GM18951 (cell line): ENCODE data around the gene TTLL9.
A peak's percentile ranks its signal among the peaks of the same experiment; 100 is the strongest.

Experiments used
- POLR2A ChIP-seq: IDR thresholded peaks from 4 replicates; pipeline ENCODE4 v1.6.1; 2011; ENCODE audit warnings: mild to moderate bottlenecking; ENCODE audit not compliant: insufficient read length, insufficient read depth; ENCODE audit errors: extremely low read depth
- in situ Hi-C: fragments of 300-500 bp; cut with MboI; formaldehyde crosslinking; loops from one replicate; pipeline ENCODE4 v1.12.0; 2022; ENCODE audit warnings: low sequenced_read_pairs, mixed read lengths, inconsistent platforms; ENCODE audit not compliant: unreplicated experiment

TTLL9 gene

GRCh38 chr20:31853481-31853880 lies 17.0 kb upstream of the TTLL9 start:
- no peak for TF ChIP-seq POLR2A
- in situ Hi-C loops, result loop anchor here (10.0 kb wide), 1 partner anchor 171 kb away; no protein-coding TSS in a partner anchor

GRCh38 chr20:31856516-31856915 lies 13.9 kb upstream of the TTLL9 start:
- in situ Hi-C loops, result loop anchor here (10.0 kb wide), 1 partner anchor 168 kb away; no protein-coding TSS in a partner anchor
- TF ChIP-seq POLR2A, result no peak

GRCh38 chr20:31857861-31858759 lies 12.3 kb upstream of the TTLL9 start:
- in situ Hi-C loops, result loop anchor here (10.0 kb wide), 1 partner anchor 167 kb away; no protein-coding TSS in a partner anchor
- TF ChIP-seq POLR2A, result no peak

- in situ Hi-C loops, result loop anchor here (10.0 kb wide), 1 partner anchor 166 kb away; no protein-coding TSS in a partner anchor
These were observed 11.7 kb upstream of the TTLL9 start for GRCh38 chr20:31858760-31859083.

GRCh38 chr20:31859266-31859997 lies 11.0 kb upstream of the TTLL9 start:
- no peak for TF ChIP-seq POLR2A
- in situ Hi-C loops, result loop anchor here (10.0 kb wide), 1 partner anchor 165 kb away; no protein-coding TSS in a partner anchor

More at GRCh38 chr20:31858760-31859083, 11.7 kb upstream of the TTLL9 start:
- no peak for TF ChIP-seq POLR2A

- TF ChIP-seq POLR2A, result no peak
- in situ Hi-C loops, result loop anchor here (10.0 kb wide), 1 partner anchor 165 kb away; no protein-coding TSS in a partner anchor
These were observed 10.4 kb upstream of the TTLL9 start for GRCh38 chr20:31859998-31860380.

GRCh38 chr20:31860390-31861134 lies 9.9 kb upstream of the TTLL9 start:
- in situ Hi-C loops, result no loop called here
- TF ChIP-seq POLR2A, result no peak

GRCh38 chr20:31861135-31861384 lies 9.4 kb upstream of the TTLL9 start:
- in situ Hi-C loops, result no loop called here
- no peak for TF ChIP-seq POLR2A

- TF ChIP-seq POLR2A, result peak; percentile 20
- in situ Hi-C loops, result no loop called here
These were observed 8.9 kb upstream of the TTLL9 start for GRCh38 chr20:31861385-31862156.

GRCh38 chr20:31862157-31862470 lies 8.3 kb upstream of the TTLL9 start:
- in situ Hi-C loops, result no loop called here
- no peak for TF ChIP-seq POLR2A

- TF ChIP-seq POLR2A, result no peak
- in situ Hi-C loops, result no loop called here
These were observed 7.9 kb upstream of the TTLL9 start for GRCh38 chr20:31862506-31862905.

GRCh38 chr20:31863296-31864085 lies 6.9 kb upstream of the TTLL9 start:
- in situ Hi-C loops, result no loop called here

More at GRCh38 chr20:31863296-31864085, 6.9 kb upstream of the TTLL9 start:
- no peak for TF ChIP-seq POLR2A
